HepG2 (cell line): ENCODE measurements around the gene PDE8B. TPM values are rescaled to one million over a fixed set of nuclear protein-coding genes. Genes with fewer than 3 reads are reported as not detected.

Experiments
- ATAC-seq: fragments of 200-7000 bp; cut with Tn5 transposase; 3 replicates; pipeline ENCODE4 v1.9.1; 2020; ENCODE audit warnings: mild to moderate bottlenecking, moderate library complexity
- BruUV-seq: library from RNA; stranded (reverse); fragments of 400-500 nt; replicated peaks from 2 replicates; lab custom pipeline; 2021; lab: Mats Ljungman, UMichigan
- CTCF ChIA-PET: fragments of 300-600 bp; formaldehyde crosslinking; extraction: SDS; loops from one replicate; lab custom pipeline; 2021; ENCODE audit warnings: low total read pairs, inconsistent platforms, low intra/inter-chr PET ratio; lab: Yijun Ruan, JAX
- POLR2A ChIA-PET: fragments of 350-600 bp; sonication (Branson Sonifier 250); formaldehyde crosslinking; loops from one replicate; lab custom pipeline; 2020; ENCODE audit warnings: antibody characterized with exemption, inconsistent platforms; lab: Yijun Ruan, JAX
- DNase-seq: peaks from one replicate; pipeline ENCODE4 v3.0.0-alpha.2; 2015; ENCODE audit warnings: low spot score
- FAIRE-seq: peaks from 3 replicates; lab custom pipeline; 2011; peaks lifted over from hg19 to GRCh38; lab: Jason Lieb, UNC
- H2AFZ ChIP-seq: one replicate; pipeline ENCODE4 v1.6.1; 2011; ENCODE audit warnings: low read length, inconsistent platforms
- H3K27ac ChIP-seq: fragments of 300-600 bp; 3 replicates; pipeline ENCODE4 v1.8.0; 2011; ENCODE audit warnings: mixed run types, mild to moderate bottlenecking, mixed read lengths, low read length, inconsistent platforms; ENCODE audit not compliant: insufficient read depth; ENCODE audit errors: extremely low read length
- H3K27me3 ChIP-seq, 2 experiments: fragments of 200-600 bp in 1 of 2; 2 replicates in 1 of 2; 3 replicates in 1 of 2; pipeline versions ENCODE4 v1.6.0 to v1.8.0; 2011; ENCODE audit warnings: low read length in 2 of 2, mild to moderate bottlenecking in 2 of 2, moderate library complexity in 2 of 2, inconsistent platforms in 1 of 2; ENCODE audit not compliant: insufficient read depth in 2 of 2, control insufficient read depth in 1 of 2
- H3K36me3 ChIP-seq, 2 experiments: fragments of 200-600 bp in 1 of 2; replicated peaks in 1 of 2; 2 replicates in 1 of 2; 3 replicates in 1 of 2; pipeline versions ENCODE4 v1.5.1 to v1.8.0; 2011; ENCODE audit warnings: low read length in 2 of 2, inconsistent platforms in 1 of 2; ENCODE audit not compliant: insufficient read depth in 2 of 2, control insufficient read depth in 1 of 2
- H3K4me1 ChIP-seq: 2 replicates; pipeline ENCODE4 v1.5.1; 2012; ENCODE audit warnings: low read length, inconsistent platforms; ENCODE audit not compliant: insufficient read depth
- H3K4me2 ChIP-seq: 2 replicates; pipeline ENCODE4 v1.6.0; 2011; ENCODE audit warnings: low read depth, low read length, inconsistent platforms
- H3K4me3 ChIP-seq, 3 experiments: fragments of 200-600 bp in 1 of 3; sonication (generic), shearing (Covaris generic) in 1 of 3; replicated peaks in 1 of 3; 2 replicates each; pipeline ENCODE4 v1.5.1; 2011 to 2016; ENCODE audit warnings: low read length in 3 of 3, inconsistent platforms in 2 of 3, low read depth in 2 of 3, mild to moderate bottlenecking in 2 of 3, control low read depth in 1 of 3, mixed read lengths in 1 of 3; ENCODE audit not compliant: insufficient read depth in 1 of 3
- H3K79me2 ChIP-seq: one replicate; pipeline ENCODE4 v1.6.1; 2011; ENCODE audit warnings: low read length, inconsistent platforms; ENCODE audit not compliant: insufficient read depth
- H3K9ac ChIP-seq: 2 replicates; pipeline ENCODE4 v1.6.0; 2011; ENCODE audit warnings: mild to moderate bottlenecking, low read depth, low read length, inconsistent platforms; ENCODE audit not compliant: insufficient read depth
- H3K9me3 ChIP-seq: 2 replicates; pipeline ENCODE4 v1.5.1; 2012; ENCODE audit warnings: mild to moderate bottlenecking, low read length
- H4K20me1 ChIP-seq: 2 replicates; pipeline ENCODE4 v1.6.0; 2011; ENCODE audit warnings: inconsistent platforms, mild to moderate bottlenecking, low read length, moderate library complexity; ENCODE audit not compliant: insufficient read depth
- ATF5 ChIP-seq: sonication (generic); formaldehyde crosslinking; IDR thresholded peaks from 2 replicates; pipeline ENCODE4 v1.4.0; 2020; ENCODE audit warnings: mild to moderate bottlenecking, low read depth, missing genetic modification reagents
- ELF3 ChIP-seq: IDR thresholded peaks from 2 replicates; pipeline ENCODE4 v1.6.1; 2016; ENCODE audit warnings: missing genetic modification reagents, missing compliant biosample characterization
- MED8 ChIP-seq: sonication (generic); formaldehyde crosslinking; IDR thresholded peaks from 2 replicates; pipeline ENCODE4 v1.8.1; 2023; ENCODE audit warnings: mild to moderate bottlenecking, missing genetic modification reagents; ENCODE audit not compliant: insufficient replicate concordance
- PRDM15 ChIP-seq: sonication (generic); formaldehyde crosslinking; IDR thresholded peaks from 2 replicates; pipeline ENCODE4 v1.4.0; 2020; ENCODE audit warnings: missing genetic modification reagents
- RFX3 ChIP-seq: IDR thresholded peaks from 2 replicates; pipeline ENCODE4 v1.6.1; 2016; ENCODE audit warnings: missing biosample characterization, missing genetic modification reagents
- RFXAP ChIP-seq: sonication (generic); formaldehyde crosslinking; IDR thresholded peaks from 2 replicates; pipeline ENCODE4 v1.4.0; 2020; ENCODE audit warnings: missing genetic modification reagents, borderline replicate concordance
- SP140L ChIP-seq: sonication (generic); formaldehyde crosslinking; IDR thresholded peaks from 2 replicates; pipeline ENCODE4 v1.4.0; 2020; ENCODE audit warnings: missing genetic modification reagents, borderline replicate concordance
- SPEN ChIP-seq: sonication (generic); formaldehyde crosslinking; IDR thresholded peaks from 2 replicates; pipeline ENCODE4 v1.5.1; 2020; ENCODE audit warnings: low read depth, mild to moderate bottlenecking, missing genetic modification reagents
- TBP ChIP-seq: sonication (generic); formaldehyde crosslinking; IDR thresholded peaks from 2 replicates; pipeline ENCODE4 v1.5.0; 2020; ENCODE audit warnings: missing genetic modification reagents
- ZBTB3 ChIP-seq: sonication (generic); formaldehyde crosslinking; IDR thresholded peaks from 2 replicates; pipeline ENCODE4 v1.4.0; 2020; ENCODE audit warnings: low read depth, mild to moderate bottlenecking, moderate library complexity, missing genetic modification reagents, borderline replicate concordance
- ZC3H4 ChIP-seq: sonication (generic); formaldehyde crosslinking; IDR thresholded peaks from 2 replicates; pipeline ENCODE4 v1.4.0; 2020; ENCODE audit warnings: missing genetic modification reagents, borderline replicate concordance
- ZNF235 ChIP-seq: sonication (generic); formaldehyde crosslinking; IDR thresholded peaks from 2 replicates; pipeline ENCODE4 v1.8.1; 2023; ENCODE audit warnings: mild to moderate bottlenecking, missing genetic modification reagents, borderline replicate concordance
- ZNF724P ChIP-seq: sonication (generic); formaldehyde crosslinking; IDR thresholded peaks from 2 replicates; pipeline ENCODE4 v1.8.0; 2022; ENCODE audit warnings: missing genetic modification reagents, borderline replicate concordance
- WGBS: methylation state at CpG from one replicate; pipeline ENCODE4 v1.1.6; 2017; ENCODE audit warnings: low lambda C conversion rate; 5-methylcytosine and 5-hydroxymethylcytosine counted together
- in situ Hi-C: cut with HindIII; loops from 2 replicates; pipeline ENCODE4 v1.10.0; 2017; ENCODE audit warnings: low pct_unique_long_range_greater_than_20kb; ENCODE audit not compliant: extremely low pct_ligation_motif_present
- intact Hi-C: fragments of 100-400 bp; cut with micrococcal nuclease; formaldehyde crosslinking; loops from one replicate; pipeline ENCODE4 v1.10.0; 2022; ENCODE audit not compliant: unreplicated experiment
- polyA plus RNA-seq, 8 experiments: library from polyadenylated mRNA; depleted of rRNA in 3 of 8; stranded (reverse) in 7 of 8; unstranded in 1 of 8; fragments of >200 nt; fragmentation: Illumina TruSeq in 4 of 8; extraction: Trizol in 4 of 8; gene quantifications; 2 replicates each; pipeline versions ENCODE4 v1.2.1 to v1.2.3, GENCODE V29; 2011 to 2016; ENCODE audit warnings: low read depth in 4 of 8, missing spikeins in 1 of 8, mixed read lengths in 1 of 8; ENCODE audit not compliant: insufficient read depth in 1 of 8
- total RNA-seq, 5 experiments: library from RNA; depleted of rRNA; stranded (reverse); fragments of >200 nt; fragmentation: Illumina TruSeq; extraction: Trizol; gene quantifications; 2 replicates each; pipeline ENCODE4 v1.2.3, GENCODE V29; 2016; ENCODE audit warnings: low read depth in 1 of 5

PDE8B gene
- total and polyA plus RNA-seq, 2 of the 13 experiments (the other 11 are each of a cell fraction or from before 2014, with no cell fraction given), result 0.07 TPM; not detected in 1

- BruUV-seq, result no TSS peak
- intact Hi-C loops (no loop called here), in situ Hi-C loops (no loop called here)
- no peaks in the 10 kb centered on the region for H3K27me3 ChIP-seq
- no peak overlapping the region for H3K9ac ChIP-seq
- ChIA-PET POLR2A (no interaction called here), CTCF (no interaction called here)
- no peaks in the 10 kb centered on the region for H3K36me3 ChIP-seq
- no peaks in the 10 kb centered on the region for H3K79me2 ChIP-seq
- H3K4me2 ChIP-seq, result no peak overlapping the region
- no peaks in the 10 kb centered on the region for H3K9me3 ChIP-seq
- WGBS, result 0% methylated on average over 1 of the region's 1 CpG
- no peaks in the 10 kb centered on the region for H3K4me1 ChIP-seq
- TF ChIP-seq PRDM15 (no peak), ZBTB3 (CRISPR knock-in tag) (no peak), SPEN (CRISPR knock-in tag) (no peak), RFX3 (no peak), SP140L (no peak), ZC3H4 (CRISPR knock-in tag) (no peak), ZNF235 (CRISPR knock-in tag) (no peak), MED8 (CRISPR knock-in tag) (no peak), ELF3 (CRISPR knock-in tag) (no peak), TBP (CRISPR knock-in tag) (no peak), RFXAP (CRISPR knock-in tag) (no peak), ATF5 (CRISPR knock-in tag) (no peak), ZNF724P (CRISPR knock-in tag) (no peak)
- H3K27ac ChIP-seq, result no peak overlapping the region
- no peak overlapping the region for H2AFZ ChIP-seq
- H4K20me1 ChIP-seq, result no peaks in the 10 kb centered on the region
- no peak overlapping the region for H3K4me3 ChIP-seq
- ATAC-seq (no peak), DNase-seq (no peak), FAIRE-seq (no peak)
Observed at GRCh38 chr5:77262697-77263096, 52.2 kb downstream of the PDE8B start.
